Activated T-cell treated with anti-CD3 and anti-CD28 coated beads, Interleukin-2, amount 50 U/mL, for 72 hours (primary cell): ENCODE results near the gene MTF1. TPM values are rescaled to one million over a fixed set of nuclear protein-coding genes. Genes with fewer than 3 reads are reported as not detected.
A peak's percentile ranks its signal among the peaks of the same experiment; 100 is the strongest.
"Not testable (repeated sequence)": the region's sequence is repeated elsewhere in the genome, so short reads cannot be mapped to it uniquely, and the experiment has no call there.

ENCODE experiments used
- ATAC-seq, 2 donors: fragments of 150-1000 bp; cut with Tn5 transposase; replicated peaks in 1 of 2; 2 replicates each; pipeline ENCODE4 v1.10.0; 2021; ENCODE audit warnings: moderate library complexity in 2 of 2, mild to moderate bottlenecking in 1 of 2
- DNase-seq, 2 donors: peaks; one replicate each; pipeline ENCODE4 v3.0.0; 2021 to 2022; ENCODE audit warnings: mixed read lengths in 1 of 2
- H3K27ac Mint-ChIP-seq: one replicate; pipeline ENCODE4 v1.8.0; 2022; ENCODE audit warnings: mild to moderate bottlenecking, moderate library complexity, mixed read lengths
- H3K27me3 Mint-ChIP-seq: one replicate; pipeline ENCODE4 v1.8.0; 2022; ENCODE audit warnings: low read depth, mixed read lengths
- H3K36me3 Mint-ChIP-seq, 2 donors: one replicate each; pipeline ENCODE4 v1.8.0; 2022; ENCODE audit warnings: mixed read lengths in 2 of 2, mild to moderate bottlenecking in 1 of 2; ENCODE audit not compliant: insufficient read depth in 2 of 2
- H3K4me1 Mint-ChIP-seq: one replicate; pipeline ENCODE4 v1.8.0; 2022; ENCODE audit warnings: low read depth, mixed read lengths
- H3K4me3 Mint-ChIP-seq, 2 donors: one replicate each; pipeline ENCODE4 v1.8.0; 2022; ENCODE audit warnings: mild to moderate bottlenecking in 2 of 2, mixed read lengths in 2 of 2, moderate library complexity in 2 of 2
- H3K9me3 Mint-ChIP-seq, 2 donors: one replicate each; pipeline ENCODE4 v1.8.0; 2022; ENCODE audit warnings: mixed read lengths in 2 of 2
- total RNA-seq, 2 donors: library from RNA; stranded (reverse); gene quantifications; one replicate each; pipeline ENCODE4 v1.2.3, GENCODE V29; 2022

MTF1 gene
- total RNA-seq, 2 donors from 2014 or later: 26.8 to 28.1 TPM

- H3K36me3 Mint-ChIP-seq: peaks cover 0 to 2% of the 10 kb centered on the region in 2 donors
- peaks cover 20% of the 10 kb centered on the region for H3K4me1 Mint-ChIP-seq
- H3K27me3 Mint-ChIP-seq: peaks cover 43% of the 10 kb centered on the region
- ATAC-seq (peak; percentile 81 to 86), DNase-seq (peak; percentile 52 to 65)
- no peaks in the 10 kb centered on the region for H3K9me3 Mint-ChIP-seq
- H3K4me3 Mint-ChIP-seq: peak within 1 kb of the TSS; percentile 72 to 84
- H3K27ac Mint-ChIP-seq: no peak within 1 kb of the TSS
These were observed 65.5 kb downstream of the MTF1 start, which contains the start of gene MANEAL for GRCh38 chr1:37793773-37794371. MANEAL (plus strand) TSS chr1:37793847; CDS start chr1:37794183, 336 bp downstream.

GRCh38 chr1:37792943-37793686 lies 66.3 kb downstream of the MTF1 start:
- Mint-ChIP-seq H3K4me3 (peak overlapping the region; percentile 46 to 56), H3K9me3 (no peaks in the 10 kb centered on the region), H3K4me1 (peaks cover 20% of the 10 kb centered on the region), H3K36me3 (peaks cover 0 to under 1% of the 10 kb centered on the region in 2 donors), H3K27ac (no peak overlapping the region), H3K27me3 (peaks cover 51% of the 10 kb centered on the region)
- no peak for ATAC-seq
- DNase-seq: no peak

- Mint-ChIP-seq H3K9me3 (no peaks in the 10 kb centered on the region), H3K27me3 (peaks cover 38% of the 10 kb centered on the region), H3K4me1 (peaks cover 3% of the 10 kb centered on the region), H3K27ac (no peak overlapping the region), H3K4me3 (no peak overlapping the region), H3K36me3 (no peaks in the 10 kb centered on the region)
- ATAC-seq: no peak
- no peak for DNase-seq
These were observed 76.9 kb downstream of the MTF1 start for GRCh38 chr1:37782491-37782890.

GRCh38 chr1:37778654-37779053 lies 80.7 kb downstream of the MTF1 start:
- no peaks in the 10 kb centered on the region for H3K36me3 Mint-ChIP-seq
- peaks cover 25% of the 10 kb centered on the region for H3K27me3 Mint-ChIP-seq
- H3K4me1 Mint-ChIP-seq: peaks cover 12% of the 10 kb centered on the region
- no peak overlapping the region for H3K4me3 Mint-ChIP-seq
- H3K9me3 Mint-ChIP-seq: no peaks in the 10 kb centered on the region
- ATAC-seq: no peak
- no peak for DNase-seq
- no peak overlapping the region for H3K27ac Mint-ChIP-seq

GRCh38 chr1:37776946-37777516 lies 82.4 kb downstream of the MTF1 start:
- Mint-ChIP-seq H3K9me3 (no peaks in the 10 kb centered on the region), H3K27ac (no peak overlapping the region), H3K27me3 (peaks cover 33% of the 10 kb centered on the region), H3K4me1 (peaks cover 12% of the 10 kb centered on the region), H3K36me3 (no peaks in the 10 kb centered on the region), H3K4me3 (no peak overlapping the region)
- ATAC-seq (peak; percentile 28 to 34), DNase-seq (peak; percentile 15 to 27)

GRCh38 chr1:37771440-37771839 lies 88.0 kb downstream of the MTF1 start:
- H3K4me1 Mint-ChIP-seq, H3K36me3 Mint-ChIP-seq, DNase-seq, ATAC-seq, H3K4me3 Mint-ChIP-seq, H3K27ac Mint-ChIP-seq, H3K9me3 Mint-ChIP-seq: not testable (repeated sequence)
- peaks cover 46% of the 10 kb centered on the region for H3K27me3 Mint-ChIP-seq

- no peaks in the 10 kb centered on the region for H3K9me3 Mint-ChIP-seq
- H3K27ac Mint-ChIP-seq: no peak overlapping the region
- H3K27me3 Mint-ChIP-seq: peaks cover 74% of the 10 kb centered on the region
- no peak for DNase-seq
- no peak for ATAC-seq
- no peak overlapping the region for H3K4me3 Mint-ChIP-seq
- H3K4me1 Mint-ChIP-seq: peaks cover 22% of the 10 kb centered on the region
- H3K36me3 Mint-ChIP-seq: peaks cover 1 to 7% of the 10 kb centered on the region in 2 donors
These were observed 91.9 kb downstream of the MTF1 start for GRCh38 chr1:37767488-37767887.

- Mint-ChIP-seq H3K9me3 (no peaks in the 10 kb centered on the region), H3K36me3 (peaks cover 1 to 7% of the 10 kb centered on the region in 2 donors), H3K4me1 (peaks cover 22% of the 10 kb centered on the region), H3K4me3 (peak overlapping the region; percentile 70 to 77), H3K27me3 (peaks cover 84% of the 10 kb centered on the region), H3K27ac (no peak overlapping the region)
- DNase-seq: peak; percentile 40 to 44
- ATAC-seq: peak; percentile 79 to 83
These were observed 93.3 kb downstream of the MTF1 start for GRCh38 chr1:37765916-37766664.

GRCh38 chr1:37764888-37765441 lies 94.4 kb downstream of the MTF1 start, which contains the start of gene EPHA10:
EPHA10 (minus strand) TSS chr1:37765120; CDS start chr1:37765066, 54 bp downstream.
- peak within 1 kb of the TSS; percentile 70 to 77 for H3K4me3 Mint-ChIP-seq
- H3K27me3 Mint-ChIP-seq: peaks cover 74% of the 10 kb centered on the region
- no peak for ATAC-seq
- peaks cover 22% of the 10 kb centered on the region for H3K4me1 Mint-ChIP-seq
- H3K27ac Mint-ChIP-seq: no peak within 1 kb of the TSS
- H3K9me3 Mint-ChIP-seq: no peaks in the 10 kb centered on the region
- DNase-seq: no peak
- H3K36me3 Mint-ChIP-seq: peaks cover 1 to 7% of the 10 kb centered on the region in 2 donors

- Mint-ChIP-seq H3K9me3 (no peaks in the 10 kb centered on the region), H3K4me1 (peaks cover 22% of the 10 kb centered on the region), H3K36me3 (peaks cover 1 to 7% of the 10 kb centered on the region in 2 donors), H3K27me3 (peaks cover 74% of the 10 kb centered on the region), H3K27ac (no peak overlapping the region), H3K4me3 (peak overlapping the region in 1 of 2 donors; percentile 61)
- ATAC-seq (peak in 1 of 2 donors; percentile 40), DNase-seq (peak; percentile 43 to 65)
These were observed 95.0 kb downstream of the MTF1 start for GRCh38 chr1:37764414-37764825.

GRCh38 chr1:37763791-37764413 lies 95.5 kb downstream of the MTF1 start:
- no peak for ATAC-seq
- Mint-ChIP-seq H3K27me3 (peaks cover 72% of the 10 kb centered on the region), H3K4me1 (peaks cover 22% of the 10 kb centered on the region), H3K36me3 (peaks cover 1 to 7% of the 10 kb centered on the region in 2 donors), H3K9me3 (no peaks in the 10 kb centered on the region), H3K4me3 (no peak overlapping the region), H3K27ac (no peak overlapping the region)
- no peak for DNase-seq

- DNase-seq: no peak
- H3K9me3 Mint-ChIP-seq: no peaks in the 10 kb centered on the region
- ATAC-seq: no peak
- peaks cover 1 to 7% of the 10 kb centered on the region in 2 donors for H3K36me3 Mint-ChIP-seq
- H3K27me3 Mint-ChIP-seq: peaks cover 59% of the 10 kb centered on the region
- H3K4me3 Mint-ChIP-seq: no peak overlapping the region
- no peak overlapping the region for H3K27ac Mint-ChIP-seq
- H3K4me1 Mint-ChIP-seq: peaks cover 22% of the 10 kb centered on the region
These were observed 96.9 kb downstream of the MTF1 start for GRCh38 chr1:37762516-37762915.
